Endothelial cell of umbilical vein (primary cell): ENCODE results near the gene SLIT1. TPM values are rescaled to one million over a fixed set of nuclear protein-coding genes. Genes with fewer than 3 reads are reported as not detected.

Experiments
- BruUV-seq: library from RNA; stranded (reverse); fragments of 400-500 nt; replicated peaks from 2 replicates; lab custom pipeline; 2021; lab: Mats Ljungman, UMichigan
- CTCF ChIA-PET: fragments of 300-600, 350-600 bp; sonication (Branson Sonifier 250); formaldehyde crosslinking; loops from one replicate; lab custom pipeline; 2021; ENCODE audit warnings: antibody characterized with exemption, inconsistent platforms; lab: Charles Lee
- POLR2A ChIA-PET: fragments of 300-600, 350-600 bp; sonication (Branson Sonifier 250); formaldehyde crosslinking; loops from one replicate; lab custom pipeline; 2021; ENCODE audit warnings: antibody characterized with exemption, inconsistent platforms; lab: Charles Lee
- DNase-seq: peaks from one replicate; pipeline ENCODE4 v3.0.0-alpha.2; 2011; ENCODE audit warnings: low read depth, low spot score
- FAIRE-seq: peaks from 2 replicates; lab custom pipeline; 2011; peaks lifted over from hg19 to GRCh38; lab: Jason Lieb, UNC
- H2AFZ ChIP-seq: 2 replicates; pipeline ENCODE4 v1.6.0; 2012; ENCODE audit warnings: low read depth, low read length, control low read depth, inconsistent platforms
- H3K27ac ChIP-seq: 2 replicates; pipeline ENCODE4 v1.5.1; 2011; ENCODE audit warnings: low read depth, mild to moderate bottlenecking, control low read depth, low read length, moderate library complexity; ENCODE audit not compliant: insufficient read depth
- H3K27me3 ChIP-seq, 2 experiments: 2 replicates each; pipeline versions ENCODE4 v1.6.0 to v1.6.1; 2011; ENCODE audit warnings: low read length in 2 of 2, mixed read lengths in 1 of 2; ENCODE audit not compliant: control insufficient read depth in 2 of 2, insufficient read depth in 2 of 2
- H3K36me3 ChIP-seq, 2 experiments: 2 replicates in 1 of 2; 3 replicates in 1 of 2; pipeline ENCODE4 v1.5.1; 2011; ENCODE audit warnings: low read length in 2 of 2, mild to moderate bottlenecking in 1 of 2, moderate library complexity in 1 of 2; ENCODE audit not compliant: control insufficient read depth in 2 of 2, insufficient read depth in 2 of 2; ENCODE audit errors: extremely low read depth in 1 of 2
- H3K4me1 ChIP-seq: 3 replicates; pipeline ENCODE4 v1.5.1; 2011; ENCODE audit warnings: mild to moderate bottlenecking, low read length; ENCODE audit not compliant: control insufficient read depth, insufficient read depth; ENCODE audit errors: extremely low read depth
- H3K4me2 ChIP-seq: 2 replicates; pipeline ENCODE4 v1.6.1; 2011; ENCODE audit warnings: low read length, control low read depth, mixed read lengths; ENCODE audit not compliant: insufficient read depth
- H3K4me3 ChIP-seq, 3 experiments: fragments of 200-600 bp in 1 of 3; sonication (generic), shearing (Covaris generic) in 1 of 3; replicated peaks in 1 of 3; 2 replicates each; pipeline ENCODE4 v1.5.1; 2011 to 2016; ENCODE audit warnings: control low read depth in 3 of 3, low read length in 3 of 3, mild to moderate bottlenecking in 2 of 3, inconsistent platforms in 1 of 3, low read depth in 1 of 3, moderate library complexity in 1 of 3; ENCODE audit not compliant: insufficient read depth in 1 of 3
- H3K79me2 ChIP-seq: 2 replicates; pipeline ENCODE4 v1.6.0; 2012; ENCODE audit warnings: low read length, inconsistent platforms; ENCODE audit not compliant: control insufficient read depth, insufficient read depth
- H3K9ac ChIP-seq: replicated peaks from 2 replicates; pipeline ENCODE3; 2011; ENCODE audit warnings: low read length, control low read depth; ENCODE audit not compliant: insufficient read depth; ENCODE audit errors: extremely low read depth
- H3K9me1 ChIP-seq: replicated peaks from 3 replicates; pipeline ENCODE4 v1.6.0; 2011; ENCODE audit warnings: mild to moderate bottlenecking, low read length; ENCODE audit not compliant: control insufficient read depth, insufficient read depth; ENCODE audit errors: extremely low read depth
- H3K9me3 ChIP-seq: replicated peaks from 2 replicates; pipeline ENCODE4 v1.5.1; 2012; ENCODE audit warnings: low read length, inconsistent platforms; ENCODE audit not compliant: control insufficient read depth, insufficient read depth
- H4K20me1 ChIP-seq: replicated peaks from 2 replicates; pipeline ENCODE3; 2011; ENCODE audit warnings: mild to moderate bottlenecking, low read length; ENCODE audit not compliant: control insufficient read depth, insufficient read depth; ENCODE audit errors: extremely low read depth
- EZH2 ChIP-seq: IDR thresholded peaks from 2 replicates; pipeline ENCODE4 v1.6.1; 2012; ENCODE audit warnings: borderline replicate concordance, low read depth, mild to moderate bottlenecking, moderate library complexity, low read length, inconsistent platforms; ENCODE audit not compliant: severe bottlenecking
- FOS ChIP-seq: IDR thresholded peaks from 2 replicates; pipeline ENCODE4 v1.6.1; 2011; ENCODE audit warnings: mild to moderate bottlenecking, low read length, moderate library complexity, borderline replicate concordance; ENCODE audit not compliant: insufficient read depth
- GATA2 ChIP-seq: IDR thresholded peaks from 2 replicates; pipeline ENCODE4 v1.7.0; 2011; ENCODE audit warnings: low read depth, mild to moderate bottlenecking, moderate library complexity, mixed read lengths, low read length; ENCODE audit not compliant: insufficient read length, insufficient read depth
- JUN ChIP-seq: IDR thresholded peaks from 2 replicates; pipeline ENCODE4 v1.6.1; 2011; ENCODE audit warnings: borderline replicate concordance, low read depth; ENCODE audit not compliant: insufficient read length, insufficient read depth
- MYC ChIP-seq: IDR thresholded peaks from one replicate; pipeline ENCODE4 v1.6.1; 2011; ENCODE audit warnings: mild to moderate bottlenecking, low read depth, low read length
- POLR2A ChIP-seq: IDR thresholded peaks from 2 replicates; pipeline ENCODE4 v1.6.1; 2012; ENCODE audit warnings: low read depth, mild to moderate bottlenecking, control low read depth, low read length
- POLR2AphosphoS5 ChIP-seq: IDR thresholded peaks from 2 replicates; pipeline ENCODE4 v1.6.1; 2012; ENCODE audit warnings: low read depth, mild to moderate bottlenecking, control low read depth, low read length, moderate library complexity; ENCODE audit not compliant: insufficient read depth
- dilution Hi-C: fragments of 300-500 bp; cut with MboI; formaldehyde crosslinking; loops from one replicate; pipeline ENCODE4 v1.15.0; 2019; ENCODE audit warnings: low sequenced_read_pairs; ENCODE audit not compliant: extremely low pct_ligation_motif_present
- intact Hi-C: fragments of 100-400 bp; cut with micrococcal nuclease; formaldehyde crosslinking; loops from one replicate; pipeline ENCODE4 v1.10.0; 2022
- polyA plus RNA-seq, 4 experiments: library from polyadenylated mRNA; depleted of rRNA in 3 of 4; stranded (reverse) in 3 of 4; unstranded in 1 of 4; fragments of >200 nt; gene quantifications; 2 replicates each; pipeline versions ENCODE4 v1.2.1 to v1.2.3, GENCODE V29; 2011 to 2012; ENCODE audit warnings: missing spikeins in 1 of 4
- total RNA-seq: library from RNA; stranded (reverse); gene quantifications from 2 replicates; pipeline ENCODE4 v1.2.3, GENCODE V29; 2021
- TF ChIP-seq, protein P1 (sequence below): IDR thresholded peaks from 2 replicates; pipeline ENCODE4 v1.6.1; 2011; ENCODE audit not compliant: insufficient read depth, insufficient read length
- TF ChIP-seq, protein P2 (sequence below), 2 donors: IDR thresholded peaks; 1 replicate in 1 of 2; 2 replicates in 1 of 2; pipeline ENCODE4 v1.5.1; 2011; ENCODE audit warnings: low read length in 2 of 2, mild to moderate bottlenecking in 2 of 2, moderate library complexity in 2 of 2, control low read depth in 1 of 2, inconsistent platforms in 1 of 2, low read depth in 1 of 2; ENCODE audit not compliant: insufficient read depth in 1 of 2; ENCODE audit errors: extremely low read depth in 1 of 2

The SLIT1 gene
- total and polyA plus RNA-seq, 2 donors (not counting 3 experiments of a cell fraction or from before 2014, with no cell fraction given) = 0.04 to 0.20 TPM

DNA sequence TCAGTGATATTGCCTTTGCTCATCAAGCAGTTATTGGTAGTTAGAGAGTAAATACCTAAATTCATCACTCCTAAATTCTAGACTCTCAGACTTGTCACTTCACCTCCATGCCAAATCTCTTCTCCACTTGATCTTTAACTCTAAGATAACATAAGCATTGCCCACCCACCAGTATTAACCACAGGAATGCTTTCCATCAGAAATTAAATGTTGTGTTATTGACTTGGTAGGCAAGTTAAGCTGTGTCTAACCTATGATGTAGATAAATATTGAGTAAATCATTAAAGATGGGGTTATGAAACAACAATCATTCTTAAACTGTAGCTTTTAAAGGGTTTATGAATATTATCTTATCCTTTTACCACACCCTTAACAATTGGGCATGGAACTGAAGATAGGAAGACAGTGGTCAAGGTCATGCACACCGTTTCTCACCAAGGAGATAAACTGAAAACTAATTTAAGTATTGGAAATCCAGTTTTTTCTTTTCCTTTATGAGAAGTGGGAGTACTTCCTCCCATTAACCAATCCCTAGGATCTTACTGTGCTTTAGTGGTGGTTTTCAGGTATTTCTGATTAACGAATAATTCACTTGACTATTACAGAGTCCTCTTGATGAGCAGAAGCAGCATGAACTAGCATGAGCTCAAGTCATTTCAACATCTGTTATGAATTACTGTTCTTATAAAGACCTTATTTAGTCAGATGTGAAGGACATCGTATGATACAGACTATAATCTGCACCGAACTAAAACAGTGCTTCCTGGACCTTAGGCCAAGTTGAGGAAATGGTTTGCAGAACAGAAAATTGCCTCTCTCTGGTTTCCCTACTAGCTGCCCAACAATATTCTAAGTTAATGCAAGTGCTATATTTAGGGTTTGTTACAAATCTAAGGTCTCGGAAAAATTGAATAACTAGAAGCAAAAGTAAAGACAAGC, 211.7 kb downstream of the SLIT1 start:
- TF ChIP-seq, protein P1, sequence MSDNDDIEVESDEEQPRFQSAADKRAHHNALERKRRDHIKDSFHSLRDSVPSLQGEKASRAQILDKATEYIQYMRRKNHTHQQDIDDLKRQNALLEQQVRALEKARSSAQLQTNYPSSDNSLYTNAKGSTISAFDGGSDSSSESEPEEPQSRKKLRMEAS = no peak
- no peak for TF ChIP-seq POLR2AphosphoS5
- TF ChIP-seq, protein P2, sequence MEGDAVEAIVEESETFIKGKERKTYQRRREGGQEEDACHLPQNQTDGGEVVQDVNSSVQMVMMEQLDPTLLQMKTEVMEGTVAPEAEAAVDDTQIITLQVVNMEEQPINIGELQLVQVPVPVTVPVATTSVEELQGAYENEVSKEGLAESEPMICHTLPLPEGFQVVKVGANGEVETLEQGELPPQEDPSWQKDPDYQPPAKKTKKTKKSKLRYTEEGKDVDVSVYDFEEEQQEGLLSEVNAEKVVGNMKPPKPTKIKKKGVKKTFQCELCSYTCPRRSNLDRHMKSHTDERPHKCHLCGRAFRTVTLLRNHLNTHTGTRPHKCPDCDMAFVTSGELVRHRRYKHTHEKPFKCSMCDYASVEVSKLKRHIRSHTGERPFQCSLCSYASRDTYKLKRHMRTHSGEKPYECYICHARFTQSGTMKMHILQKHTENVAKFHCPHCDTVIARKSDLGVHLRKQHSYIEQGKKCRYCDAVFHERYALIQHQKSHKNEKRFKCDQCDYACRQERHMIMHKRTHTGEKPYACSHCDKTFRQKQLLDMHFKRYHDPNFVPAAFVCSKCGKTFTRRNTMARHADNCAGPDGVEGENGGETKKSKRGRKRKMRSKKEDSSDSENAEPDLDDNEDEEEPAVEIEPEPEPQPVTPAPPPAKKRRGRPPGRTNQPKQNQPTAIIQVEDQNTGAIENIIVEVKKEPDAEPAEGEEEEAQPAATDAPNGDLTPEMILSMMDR (IDR thresholded peaks at IDR 0.05; ENCODE audit: extremely low read depth in 1 of 2, insufficient read depth in 1 of 2, low read depth in 1 of 2, low read length in 2 of 2) = no peak
- TF ChIP-seq JUN = no peak
- TF ChIP-seq POLR2A = no peak
- no peak for TF ChIP-seq EZH2
- no peak for TF ChIP-seq FOS
- TF ChIP-seq MYC = no peak
- no peak for TF ChIP-seq GATA2
- H4K20me1 ChIP-seq = no peaks in the 10 kb centered on the region
- H3K9me1 ChIP-seq = no peaks in the 10 kb centered on the region
- intact Hi-C loops = no loop called here
- ChIA-PET POLR2A (no interaction called here), CTCF (interaction anchor here (1.3 kb wide), 1 partner anchor 49 kb away, joined by 3 read pairs; no protein-coding TSS in a partner anchor)
- H2AFZ ChIP-seq = no peak overlapping the region
- H3K9ac ChIP-seq = no peak overlapping the region
- H3K4me3 ChIP-seq = no peak overlapping the region
- no peak for FAIRE-seq
- H3K4me2 ChIP-seq = no peak overlapping the region
- no peak overlapping the region for H3K27ac ChIP-seq
- H3K36me3 ChIP-seq = no peaks in the 10 kb centered on the region
- DNase-seq = no peak
- dilution Hi-C loops = no loop called here
- no peaks in the 10 kb centered on the region for H3K27me3 ChIP-seq
- no peaks in the 10 kb centered on the region for H3K4me1 ChIP-seq
- H3K9me3 ChIP-seq = no peaks in the 10 kb centered on the region
- no peaks in the 10 kb centered on the region for H3K79me2 ChIP-seq
- no TSS peak for BruUV-seq
